HepG2 (cell line): Measurements from ENCODE around the gene FGFR3. TPM values are rescaled to one million over a fixed set of nuclear protein-coding genes. Genes with fewer than 3 reads are reported as not detected.

Source experiments
- ARNT ChIP-seq: fragments of 450-650 bp; IDR thresholded peaks from 2 replicates; pipeline ENCODE4 v1.6.1; 2017
- ESRRA ChIP-seq: sonication (generic); formaldehyde crosslinking; IDR thresholded peaks from 2 replicates; pipeline ENCODE4 v1.5.1; 2020; ENCODE audit warnings: mild to moderate bottlenecking, low read depth, missing genetic modification reagents
- HOXA7 ChIP-seq: sonication (generic); formaldehyde crosslinking; IDR thresholded peaks from 2 replicates; pipeline ENCODE4 v1.8.1; 2022; ENCODE audit warnings: mild to moderate bottlenecking, missing genetic modification reagents, moderate library complexity
- KAT8 ChIP-seq: IDR thresholded peaks from 2 replicates; pipeline ENCODE4 v1.6.1; 2016; ENCODE audit warnings: missing genetic modification reagents, missing compliant biosample characterization
- RXRB ChIP-seq: IDR thresholded peaks from 2 replicates; pipeline ENCODE4 v1.6.1; 2016; ENCODE audit warnings: borderline replicate concordance, missing genetic modification reagents, missing compliant biosample characterization
- STAG1 ChIP-seq: sonication (generic); formaldehyde crosslinking; IDR thresholded peaks from 2 replicates; pipeline ENCODE4 v1.4.0; 2020; ENCODE audit warnings: missing genetic modification reagents
- TBX2 ChIP-seq: sonication (generic); formaldehyde crosslinking; IDR thresholded peaks from 2 replicates; pipeline ENCODE4 v1.5.0; 2020; ENCODE audit warnings: missing genetic modification reagents, mild to moderate bottlenecking, borderline replicate concordance
- TFE3 ChIP-seq: IDR thresholded peaks from 2 replicates; pipeline ENCODE4 v1.6.1; 2016
- ZBTB39 ChIP-seq: sonication (generic); formaldehyde crosslinking; IDR thresholded peaks from 2 replicates; pipeline ENCODE4 v1.5.0; 2020; ENCODE audit warnings: missing genetic modification reagents
- ZKSCAN5 ChIP-seq: sonication (generic); formaldehyde crosslinking; IDR thresholded peaks from 2 replicates; pipeline ENCODE4 v1.5.1; 2020; ENCODE audit warnings: mild to moderate bottlenecking, missing genetic modification reagents
- ZNF331 ChIP-seq: sonication (generic); formaldehyde crosslinking; IDR thresholded peaks from 2 replicates; pipeline ENCODE4 v1.4.0; 2020; ENCODE audit warnings: missing genetic modification reagents
- ZNF550 ChIP-seq: sonication (generic); formaldehyde crosslinking; IDR thresholded peaks from 2 replicates; pipeline ENCODE4 v1.4.0; 2020; ENCODE audit warnings: mild to moderate bottlenecking, missing genetic modification reagents, borderline replicate concordance
- ZNF556 ChIP-seq: sonication (generic); formaldehyde crosslinking; IDR thresholded peaks from 2 replicates; pipeline ENCODE4 v1.4.0; 2020; ENCODE audit warnings: mild to moderate bottlenecking, missing genetic modification reagents, borderline replicate concordance
- ZNF850 ChIP-seq: sonication (generic); formaldehyde crosslinking; conservative IDR thresholded peaks from 2 replicates; pipeline ENCODE4 v1.9.0; 2021; ENCODE audit warnings: mild to moderate bottlenecking, missing genetic modification reagents
- polyA plus RNA-seq, 8 experiments: library from polyadenylated mRNA; depleted of rRNA in 3 of 8; stranded (reverse) in 7 of 8; unstranded in 1 of 8; fragments of >200 nt; fragmentation: Illumina TruSeq in 4 of 8; extraction: Trizol in 4 of 8; gene quantifications; 2 replicates each; pipeline versions ENCODE4 v1.2.1 to v1.2.3, GENCODE V29; 2011 to 2016; ENCODE audit warnings: low read depth in 4 of 8, missing spikeins in 1 of 8, mixed read lengths in 1 of 8; ENCODE audit not compliant: insufficient read depth in 1 of 8
- total RNA-seq, 5 experiments: library from RNA; depleted of rRNA; stranded (reverse); fragments of >200 nt; fragmentation: Illumina TruSeq; extraction: Trizol; gene quantifications; 2 replicates each; pipeline ENCODE4 v1.2.3, GENCODE V29; 2016; ENCODE audit warnings: low read depth in 1 of 5
- TF ChIP-seq, protein P1 (sequence below): IDR thresholded peaks from 2 replicates; pipeline ENCODE4 v1.6.1; 2016; ENCODE audit warnings: low read depth, borderline replicate concordance
- TF ChIP-seq, protein P2 (sequence below): sonication (generic); IDR thresholded peaks from 2 replicates; pipeline ENCODE4 v1.6.1; 2016; ENCODE audit warnings: low read depth, borderline replicate concordance
- TF ChIP-seq, protein P3 (sequence below): sonication (generic); formaldehyde crosslinking; IDR thresholded peaks from 2 replicates; pipeline ENCODE4 v1.4.0; 2020; ENCODE audit warnings: missing genetic modification reagents
- TF ChIP-seq, protein P4 (sequence below): sonication (generic); formaldehyde crosslinking; IDR thresholded peaks from 2 replicates; pipeline ENCODE4 v1.9.0; 2021; ENCODE audit warnings: missing genetic modification reagents, mild to moderate bottlenecking, borderline replicate concordance
- TF ChIP-seq, protein P5 (sequence below), 2 experiments: sonication (generic) in 1 of 2; formaldehyde crosslinking in 1 of 2; IDR thresholded peaks; 2 replicates each; pipeline versions ENCODE4 v1.5.1 to v1.6.1; 2011 to 2020; ENCODE audit warnings: borderline replicate concordance in 1 of 2, low read depth in 1 of 2, low read length in 1 of 2, mild to moderate bottlenecking in 1 of 2, missing genetic modification reagents in 1 of 2, moderate library complexity in 1 of 2

FGFR3 gene
- total and polyA plus RNA-seq, 2 of the 13 experiments (the other 11 are each of a cell fraction or from before 2014, with no cell fraction given): 103 to 109 TPM

- TF ChIP-seq, protein P1, sequence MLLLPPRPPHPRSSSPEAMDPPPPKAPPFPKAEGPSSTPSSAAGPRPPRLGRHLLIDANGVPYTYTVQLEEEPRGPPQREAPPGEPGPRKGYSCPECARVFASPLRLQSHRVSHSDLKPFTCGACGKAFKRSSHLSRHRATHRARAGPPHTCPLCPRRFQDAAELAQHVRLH (CRISPR knock-in tag): no peak
- TF ChIP-seq, protein P2, sequence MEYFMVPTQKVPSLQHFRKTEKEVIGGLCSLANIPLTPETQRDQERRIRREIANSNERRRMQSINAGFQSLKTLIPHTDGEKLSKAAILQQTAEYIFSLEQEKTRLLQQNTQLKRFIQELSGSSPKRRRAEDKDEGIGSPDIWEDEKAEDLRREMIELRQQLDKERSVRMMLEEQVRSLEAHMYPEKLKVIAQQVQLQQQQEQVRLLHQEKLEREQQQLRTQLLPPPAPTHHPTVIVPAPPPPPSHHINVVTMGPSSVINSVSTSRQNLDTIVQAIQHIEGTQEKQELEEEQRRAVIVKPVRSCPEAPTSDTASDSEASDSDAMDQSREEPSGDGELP: 0 out of 2 replicates have a peak, but pooled peaks have one; percentile 23
- TF ChIP-seq KAT8 (CRISPR knock-in tag) (no peak), ESRRA (CRISPR knock-in tag) (peak; percentile 72; the same call in 1 of the 2 replicates), ZNF550 (CRISPR knock-in tag) (no peak), ZNF331 (peak; percentile 40; the same call in 1 of the 2 replicates), ZBTB39 (CRISPR knock-in tag) (no peak), TBX2 (CRISPR knock-in tag) (no peak), ZNF556 (CRISPR knock-in tag) (no peak), RXRB (CRISPR knock-in tag) (peak; percentile 78), ZNF850 (CRISPR knock-in tag) (no peak), TFE3 (CRISPR knock-in tag) (no peak), ZKSCAN5 (no peak), STAG1 (CRISPR knock-in tag) (peak; percentile 37), ARNT (no peak), HOXA7 (CRISPR knock-in tag) (no peak)
- TF ChIP-seq, protein P3, sequence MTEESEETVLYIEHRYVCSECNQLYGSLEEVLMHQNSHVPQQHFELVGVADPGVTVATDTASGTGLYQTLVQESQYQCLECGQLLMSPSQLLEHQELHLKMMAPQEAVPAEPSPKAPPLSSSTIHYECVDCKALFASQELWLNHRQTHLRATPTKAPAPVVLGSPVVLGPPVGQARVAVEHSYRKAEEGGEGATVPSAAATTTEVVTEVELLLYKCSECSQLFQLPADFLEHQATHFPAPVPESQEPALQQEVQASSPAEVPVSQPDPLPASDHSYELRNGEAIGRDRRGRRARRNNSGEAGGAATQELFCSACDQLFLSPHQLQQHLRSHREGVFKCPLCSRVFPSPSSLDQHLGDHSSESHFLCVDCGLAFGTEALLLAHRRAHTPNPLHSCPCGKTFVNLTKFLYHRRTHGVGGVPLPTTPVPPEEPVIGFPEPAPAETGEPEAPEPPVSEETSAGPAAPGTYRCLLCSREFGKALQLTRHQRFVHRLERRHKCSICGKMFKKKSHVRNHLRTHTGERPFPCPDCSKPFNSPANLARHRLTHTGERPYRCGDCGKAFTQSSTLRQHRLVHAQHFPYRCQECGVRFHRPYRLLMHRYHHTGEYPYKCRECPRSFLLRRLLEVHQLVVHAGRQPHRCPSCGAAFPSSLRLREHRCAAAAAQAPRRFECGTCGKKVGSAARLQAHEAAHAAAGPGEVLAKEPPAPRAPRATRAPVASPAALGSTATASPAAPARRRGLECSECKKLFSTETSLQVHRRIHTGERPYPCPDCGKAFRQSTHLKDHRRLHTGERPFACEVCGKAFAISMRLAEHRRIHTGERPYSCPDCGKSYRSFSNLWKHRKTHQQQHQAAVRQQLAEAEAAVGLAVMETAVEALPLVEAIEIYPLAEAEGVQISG (CRISPR knock-in tag): no peak; the same call in none of the 2 replicates
- TF ChIP-seq, protein P4, sequence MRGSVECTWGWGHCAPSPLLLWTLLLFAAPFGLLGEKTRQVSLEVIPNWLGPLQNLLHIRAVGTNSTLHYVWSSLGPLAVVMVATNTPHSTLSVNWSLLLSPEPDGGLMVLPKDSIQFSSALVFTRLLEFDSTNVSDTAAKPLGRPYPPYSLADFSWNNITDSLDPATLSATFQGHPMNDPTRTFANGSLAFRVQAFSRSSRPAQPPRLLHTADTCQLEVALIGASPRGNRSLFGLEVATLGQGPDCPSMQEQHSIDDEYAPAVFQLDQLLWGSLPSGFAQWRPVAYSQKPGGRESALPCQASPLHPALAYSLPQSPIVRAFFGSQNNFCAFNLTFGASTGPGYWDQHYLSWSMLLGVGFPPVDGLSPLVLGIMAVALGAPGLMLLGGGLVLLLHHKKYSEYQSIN (CRISPR knock-in tag): no peak
- TF ChIP-seq, protein P5, sequence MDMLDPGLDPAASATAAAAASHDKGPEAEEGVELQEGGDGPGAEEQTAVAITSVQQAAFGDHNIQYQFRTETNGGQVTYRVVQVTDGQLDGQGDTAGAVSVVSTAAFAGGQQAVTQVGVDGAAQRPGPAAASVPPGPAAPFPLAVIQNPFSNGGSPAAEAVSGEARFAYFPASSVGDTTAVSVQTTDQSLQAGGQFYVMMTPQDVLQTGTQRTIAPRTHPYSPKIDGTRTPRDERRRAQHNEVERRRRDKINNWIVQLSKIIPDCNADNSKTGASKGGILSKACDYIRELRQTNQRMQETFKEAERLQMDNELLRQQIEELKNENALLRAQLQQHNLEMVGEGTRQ (IDR thresholded peaks at IDR 0.05; ENCODE audit: low read depth, low read length): no peak
- TF ChIP-seq, protein P5 (CRISPR knock-in tag; IDR thresholded peaks at IDR 0.05; ENCODE audit: borderline replicate concordance): no peak
Measured at GRCh38 chr4:1770791-1771231, 22.3 kb upstream of the FGFR3 start (continued).
